H1 (cell line): Measurements from ENCODE around the gene SLX4.

ENCODE experiments used
- KDM1A ChIP-seq: fragments of 200-600, 300-600 bp; sonication (generic); IDR thresholded peaks from 2 replicates; pipeline ENCODE4 v1.7.1; 2016; ENCODE audit warnings: mild to moderate bottlenecking, low read length, borderline replicate concordance
- TF ChIP-seq, protein P1 (sequence below), 3 experiments: IDR thresholded peaks; 1 replicate in 2 of 3; 2 replicates in 1 of 3; pipeline versions ENCODE4 v1.5.1 to v1.6.1; 2011; ENCODE audit warnings: low read length in 3 of 3, mild to moderate bottlenecking in 3 of 3, inconsistent platforms in 2 of 3, low read depth in 1 of 3, moderate library complexity in 1 of 3; ENCODE audit not compliant: insufficient read depth in 1 of 3; ENCODE audit errors: control extremely low read depth in 1 of 3
- TF ChIP-seq, protein P2 (sequence below): IDR thresholded peaks from 2 replicates; pipeline ENCODE4 v1.6.1; 2012; ENCODE audit warnings: inconsistent platforms

DNA sequence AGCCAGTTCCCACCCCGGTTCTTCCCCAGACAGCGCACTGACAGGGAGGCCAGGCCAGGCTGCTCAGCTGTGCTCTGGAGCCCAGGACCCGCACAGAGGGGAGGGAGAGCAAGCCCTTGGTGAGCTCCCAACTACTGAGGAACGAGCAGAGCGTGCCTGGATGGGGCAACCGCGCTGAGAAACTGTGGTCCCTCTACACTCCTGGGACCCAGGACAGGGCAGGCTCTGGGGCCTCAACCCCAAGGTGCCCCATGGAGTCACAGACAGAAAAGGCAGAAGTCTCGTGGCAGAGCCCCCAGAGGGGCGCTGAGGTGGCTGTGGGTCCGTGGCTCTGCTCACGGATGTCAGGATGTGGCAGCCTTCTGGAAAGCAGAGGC, 16.3 kb downstream of the SLX4 start:
- TF ChIP-seq, protein P1, sequence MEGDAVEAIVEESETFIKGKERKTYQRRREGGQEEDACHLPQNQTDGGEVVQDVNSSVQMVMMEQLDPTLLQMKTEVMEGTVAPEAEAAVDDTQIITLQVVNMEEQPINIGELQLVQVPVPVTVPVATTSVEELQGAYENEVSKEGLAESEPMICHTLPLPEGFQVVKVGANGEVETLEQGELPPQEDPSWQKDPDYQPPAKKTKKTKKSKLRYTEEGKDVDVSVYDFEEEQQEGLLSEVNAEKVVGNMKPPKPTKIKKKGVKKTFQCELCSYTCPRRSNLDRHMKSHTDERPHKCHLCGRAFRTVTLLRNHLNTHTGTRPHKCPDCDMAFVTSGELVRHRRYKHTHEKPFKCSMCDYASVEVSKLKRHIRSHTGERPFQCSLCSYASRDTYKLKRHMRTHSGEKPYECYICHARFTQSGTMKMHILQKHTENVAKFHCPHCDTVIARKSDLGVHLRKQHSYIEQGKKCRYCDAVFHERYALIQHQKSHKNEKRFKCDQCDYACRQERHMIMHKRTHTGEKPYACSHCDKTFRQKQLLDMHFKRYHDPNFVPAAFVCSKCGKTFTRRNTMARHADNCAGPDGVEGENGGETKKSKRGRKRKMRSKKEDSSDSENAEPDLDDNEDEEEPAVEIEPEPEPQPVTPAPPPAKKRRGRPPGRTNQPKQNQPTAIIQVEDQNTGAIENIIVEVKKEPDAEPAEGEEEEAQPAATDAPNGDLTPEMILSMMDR (IDR thresholded peaks at IDR 0.05; ENCODE audit: control extremely low read depth in 1 of 3, insufficient read depth in 1 of 3, low read depth in 1 of 3, low read length in 3 of 3): no peak
- TF ChIP-seq, protein P2, sequence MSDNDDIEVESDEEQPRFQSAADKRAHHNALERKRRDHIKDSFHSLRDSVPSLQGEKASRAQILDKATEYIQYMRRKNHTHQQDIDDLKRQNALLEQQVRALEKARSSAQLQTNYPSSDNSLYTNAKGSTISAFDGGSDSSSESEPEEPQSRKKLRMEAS: no peak
- TF ChIP-seq KDM1A: no peak
